ENCODE data around the gene SLC5A11. TPM values are rescaled to one million over a fixed set of nuclear protein-coding genes. Genes with fewer than 3 reads are reported as not detected.

SLC5A11 gene
- not detected for total RNA-seq (ENCODE audit: unreplicated experiment)
- long read RNA-seq, partial matches to known transcripts, result 0 of 1 reads
- long read RNA-seq, other reads (novel, unspliced or antisense), result 1 of 1 reads

GRCh38 chr16:24845726-24846547 lies at the start of gene SLC5A11:
Gene SLC5A11, plus strand, starts transcription at chr16:24845963. Its CDS starts 12,681 bp downstream, at chr16:24858644.
- H3K4me1 Mint-ChIP-seq (ENCODE audit: low read depth, unreplicated experiment), result no peaks in the 10 kb centered on the region
- peaks cover 2% of the 10 kb centered on the region for H3K27me3 Mint-ChIP-seq (ENCODE audit: unreplicated experiment)
- TF ChIP-seq CTCF (IDR thresholded peaks at IDR 0.05; ENCODE audit: partially characterized antibody, unreplicated experiment), result no peak
- peaks cover 2% of the 10 kb centered on the region for H3K9me3 Mint-ChIP-seq (ENCODE audit: unreplicated experiment)
- no peak for DNase-seq
- no peak within 1 kb of the TSS for H3K4me3 Mint-ChIP-seq (ENCODE audit: unreplicated experiment)
- H3K27ac Mint-ChIP-seq (ENCODE audit: unreplicated experiment), result no peak within 1 kb of the TSS
- H3K36me3 Mint-ChIP-seq (ENCODE audit: unreplicated experiment), result no peaks in the 10 kb centered on the region

GRCh38 chr16:24800586-24800985 lies 45.2 kb upstream of the SLC5A11 start:
- Mint-ChIP-seq H3K27ac (ENCODE audit: unreplicated experiment) (peak overlapping the region; percentile 16), H3K27me3 (ENCODE audit: unreplicated experiment) (peaks cover 2% of the 10 kb centered on the region), H3K4me3 (ENCODE audit: unreplicated experiment) (no peak overlapping the region), H3K9me3 (ENCODE audit: unreplicated experiment) (no peaks in the 10 kb centered on the region), H3K36me3 (ENCODE audit: unreplicated experiment) (no peaks in the 10 kb centered on the region), H3K4me1 (ENCODE audit: low read depth, unreplicated experiment) (peaks cover 2% of the 10 kb centered on the region)
- no peak for TF ChIP-seq CTCF (IDR thresholded peaks at IDR 0.05; ENCODE audit: partially characterized antibody, unreplicated experiment)
- DNase-seq, result no peak

- H3K4me1 Mint-ChIP-seq (ENCODE audit: low read depth, unreplicated experiment), result peaks cover 2% of the 10 kb centered on the region
- peaks cover 2% of the 10 kb centered on the region for H3K27me3 Mint-ChIP-seq (ENCODE audit: unreplicated experiment)
- no peaks in the 10 kb centered on the region for H3K9me3 Mint-ChIP-seq (ENCODE audit: unreplicated experiment)
- no peak overlapping the region for H3K27ac Mint-ChIP-seq (ENCODE audit: unreplicated experiment)
- no peak for TF ChIP-seq CTCF (IDR thresholded peaks at IDR 0.05; ENCODE audit: partially characterized antibody, unreplicated experiment)
- no peak overlapping the region for H3K4me3 Mint-ChIP-seq (ENCODE audit: unreplicated experiment)
- no peak for DNase-seq
- H3K36me3 Mint-ChIP-seq (ENCODE audit: unreplicated experiment), result no peaks in the 10 kb centered on the region
Measured at GRCh38 chr16:24801761-24802302, 43.9 kb upstream of the SLC5A11 start.

GRCh38 chr16:24805484-24805883 lies 40.3 kb upstream of the SLC5A11 start:
- no peak overlapping the region for H3K4me3 Mint-ChIP-seq (ENCODE audit: unreplicated experiment)
- no peaks in the 10 kb centered on the region for H3K9me3 Mint-ChIP-seq (ENCODE audit: unreplicated experiment)
- no peaks in the 10 kb centered on the region for H3K36me3 Mint-ChIP-seq (ENCODE audit: unreplicated experiment)
- no peak for DNase-seq
- H3K27me3 Mint-ChIP-seq (ENCODE audit: unreplicated experiment), result no peaks in the 10 kb centered on the region
- no peak for TF ChIP-seq CTCF (IDR thresholded peaks at IDR 0.05; ENCODE audit: partially characterized antibody, unreplicated experiment)
- peaks cover 2% of the 10 kb centered on the region for H3K4me1 Mint-ChIP-seq (ENCODE audit: low read depth, unreplicated experiment)
- no peak overlapping the region for H3K27ac Mint-ChIP-seq (ENCODE audit: unreplicated experiment)

GRCh38 chr16:24807301-24807700 lies 38.5 kb upstream of the SLC5A11 start:
- Mint-ChIP-seq H3K4me1 (ENCODE audit: low read depth, unreplicated experiment) (no peaks in the 10 kb centered on the region), H3K36me3 (ENCODE audit: unreplicated experiment) (peaks cover 6% of the 10 kb centered on the region), H3K27ac (ENCODE audit: unreplicated experiment) (no peak overlapping the region), H3K4me3 (ENCODE audit: unreplicated experiment) (no peak overlapping the region), H3K9me3 (ENCODE audit: unreplicated experiment) (peaks cover 1% of the 10 kb centered on the region), H3K27me3 (ENCODE audit: unreplicated experiment) (no peaks in the 10 kb centered on the region)
- no peak for DNase-seq
- TF ChIP-seq CTCF (IDR thresholded peaks at IDR 0.05; ENCODE audit: partially characterized antibody, unreplicated experiment), result no peak

Measured in glutamatergic neuron (in vitro differentiated cells).